Kidney (tissue), 14 donors: ENCODE measurements around the gene TRPM1. TPM values are rescaled to one million over a fixed set of nuclear protein-coding genes. Genes with fewer than 3 reads are reported as not detected.

Experiments
- DNase-seq, 5 donors: peaks; one replicate each; pipeline ENCODE4 v3.0.0-alpha.2; 2013 to 2020
- FAIRE-seq: peaks from 2 replicates; lab custom pipeline; 2012; peaks lifted over from hg19 to GRCh38; lab: Jason Lieb, UNC
- H3K27ac ChIP-seq, 2 donors: one replicate each; pipeline ENCODE4 v1.7.0; 2013; ENCODE audit warnings: low read depth in 2 of 2, low read length in 2 of 2, inconsistent platforms in 1 of 2
- H3K27me3 ChIP-seq: one replicate; pipeline ENCODE4 v1.7.1; 2013; ENCODE audit warnings: low read length, inconsistent platforms; ENCODE audit not compliant: control insufficient read depth, insufficient read depth
- H3K36me3 ChIP-seq, 3 donors: one replicate each; pipeline versions ENCODE4 v1.7.0 to v1.7.1; 2013; ENCODE audit warnings: low read length in 3 of 3, control low read depth in 1 of 3, inconsistent platforms in 1 of 3; ENCODE audit not compliant: insufficient read depth in 3 of 3, control insufficient read depth in 2 of 3
- H3K4me1 ChIP-seq, 3 donors: one replicate each; pipeline versions ENCODE4 v1.7.0 to v1.7.1; 2013; ENCODE audit warnings: low read length in 3 of 3, inconsistent platforms in 1 of 3, low read depth in 1 of 3; ENCODE audit not compliant: control insufficient read depth in 2 of 3, insufficient read depth in 2 of 3
- H3K4me3 ChIP-seq, 3 donors: one replicate each; pipeline versions ENCODE4 v1.7.0 to v1.8.1; 2013; ENCODE audit warnings: low read length in 3 of 3, control low read depth in 1 of 3, inconsistent platforms in 1 of 3
- H3K9ac ChIP-seq, 3 donors: one replicate each; pipeline versions ENCODE4 v1.7.0 to v1.7.1; 2013; ENCODE audit warnings: low read length in 3 of 3, control low read depth in 1 of 3, inconsistent platforms in 1 of 3
- H3K9me3 ChIP-seq, 3 donors: one replicate each; pipeline versions ENCODE4 v1.7.0 to v1.7.1; 2013; ENCODE audit warnings: low read length in 3 of 3, control low read depth in 1 of 3, inconsistent platforms in 1 of 3; ENCODE audit not compliant: control insufficient read depth in 2 of 3, insufficient read depth in 1 of 3
- intact Hi-C: fragments of 100-400 bp; cut with DNase I; formaldehyde crosslinking; loops from one replicate; pipeline ENCODE4 v1.11.1; 2022
- microRNA-seq: library from miRNA; unstranded; fragments of <30 nt; microRNA quantifications from one replicate; pipeline ENCODE4 v1.2.0, GENCODE V29; 2020
- polyA plus RNA-seq: library from polyadenylated mRNA; stranded (reverse); fragments of 350-450 nt; fragmentation: Illumina TruSeq; extraction: RNeasy Lipid Tissue Mini Kit (QIAGEN cat#74804); gene quantifications from one replicate; pipeline ENCODE4 v1.2.3, GENCODE V29; 2014; ENCODE audit warnings: low read depth, low replicate concordance; ENCODE audit not compliant: insufficient read depth
- total RNA-seq: library from RNA; stranded (reverse); fragmentation: NEBNext Ultra II Directional; extraction: Animal tissue kit (Norgen Biotek cat#: 25700); gene quantifications from one replicate; pipeline ENCODE4 v1.2.1, GENCODE V29; 2021
- TF ChIP-seq, protein P1 (sequence below): IDR thresholded peaks from 3 replicates; pipeline ENCODE4 v1.5.1; 2012; ENCODE audit warnings: mild to moderate bottlenecking, moderate library complexity, borderline replicate concordance; ENCODE audit not compliant: insufficient read depth; ENCODE audit errors: extremely low read depth
- donor health status: control.
- donor health status: control.
- donor health status: control.
- donor health status: control.
- donor health status: control.
- donor health status: DM: yes; HTN: yes; CAD: no.
- donor health status: Normal renal cell carcinoma (clear cell type).

Gene TRPM1
- total and polyA plus RNA-seq, 2 donors from 2014 or later = 1.3 TPM; not detected in 1

DNA sequence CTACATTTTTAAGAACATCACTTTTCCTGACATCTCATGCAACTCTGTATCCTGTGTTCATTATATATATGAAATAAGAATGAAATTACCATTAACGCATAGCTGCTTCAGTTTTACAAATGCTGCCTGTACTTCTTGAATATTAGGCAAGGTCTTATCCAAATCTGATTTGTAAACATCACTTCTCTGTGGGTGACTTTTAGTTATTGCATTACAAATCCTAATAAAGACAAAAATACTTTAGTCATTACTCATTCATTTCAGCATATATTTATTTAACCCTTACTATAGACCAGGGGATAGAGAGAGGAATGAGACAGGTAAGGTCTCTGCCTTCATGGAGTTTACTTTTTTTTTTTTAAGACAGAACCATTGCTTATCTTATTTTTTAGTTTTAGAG is 146.9 kb downstream of the TRPM1 start:
- no peak overlapping the region for H3K27ac ChIP-seq
- intact Hi-C loops = no loop called here
- no peaks in the 10 kb centered on the region for H3K4me1 ChIP-seq
- no peaks in the 10 kb centered on the region for H3K27me3 ChIP-seq
- FAIRE-seq = no peak
- H3K36me3 ChIP-seq = peaks cover 24 to 72% (median 41%) of the 10 kb centered on the region in 3 donors
- no peak overlapping the region for H3K9ac ChIP-seq
- H3K4me3 ChIP-seq = no peak overlapping the region
- TF ChIP-seq, protein P1, sequence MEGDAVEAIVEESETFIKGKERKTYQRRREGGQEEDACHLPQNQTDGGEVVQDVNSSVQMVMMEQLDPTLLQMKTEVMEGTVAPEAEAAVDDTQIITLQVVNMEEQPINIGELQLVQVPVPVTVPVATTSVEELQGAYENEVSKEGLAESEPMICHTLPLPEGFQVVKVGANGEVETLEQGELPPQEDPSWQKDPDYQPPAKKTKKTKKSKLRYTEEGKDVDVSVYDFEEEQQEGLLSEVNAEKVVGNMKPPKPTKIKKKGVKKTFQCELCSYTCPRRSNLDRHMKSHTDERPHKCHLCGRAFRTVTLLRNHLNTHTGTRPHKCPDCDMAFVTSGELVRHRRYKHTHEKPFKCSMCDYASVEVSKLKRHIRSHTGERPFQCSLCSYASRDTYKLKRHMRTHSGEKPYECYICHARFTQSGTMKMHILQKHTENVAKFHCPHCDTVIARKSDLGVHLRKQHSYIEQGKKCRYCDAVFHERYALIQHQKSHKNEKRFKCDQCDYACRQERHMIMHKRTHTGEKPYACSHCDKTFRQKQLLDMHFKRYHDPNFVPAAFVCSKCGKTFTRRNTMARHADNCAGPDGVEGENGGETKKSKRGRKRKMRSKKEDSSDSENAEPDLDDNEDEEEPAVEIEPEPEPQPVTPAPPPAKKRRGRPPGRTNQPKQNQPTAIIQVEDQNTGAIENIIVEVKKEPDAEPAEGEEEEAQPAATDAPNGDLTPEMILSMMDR = no peak
- DNase-seq = no peak
- no peaks in the 10 kb centered on the region for H3K9me3 ChIP-seq

DNA sequence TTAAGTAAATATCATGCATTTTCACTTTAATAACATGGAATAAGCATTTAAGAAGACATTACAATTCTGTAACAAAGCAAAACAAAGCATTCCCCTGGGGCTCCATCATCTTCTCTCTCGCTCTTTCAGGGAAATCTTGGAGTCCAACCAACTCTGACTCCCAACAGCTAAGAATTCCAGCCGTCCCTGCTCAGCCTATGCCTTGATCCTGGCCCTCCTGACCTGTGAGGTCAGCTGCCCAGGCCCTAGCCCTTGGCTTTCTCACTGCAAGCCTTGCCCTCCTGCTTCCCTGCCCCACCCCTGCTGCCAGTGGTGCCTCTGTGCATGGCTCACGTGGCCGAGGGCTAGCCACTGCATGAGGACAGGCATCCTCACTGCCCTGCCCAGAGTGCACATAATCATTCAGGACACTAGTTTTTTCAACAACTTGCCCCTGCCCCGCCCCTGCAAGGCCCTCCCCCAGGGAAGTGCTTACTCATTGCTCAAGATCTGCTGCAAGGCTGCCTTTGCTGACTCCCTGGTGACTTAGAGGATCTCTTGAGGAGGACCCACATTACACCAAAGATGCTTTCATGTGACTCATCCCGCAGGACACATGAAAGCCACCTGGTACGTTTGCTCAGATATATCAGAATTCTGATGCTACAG is 147.7 kb downstream of the TRPM1 start:
- peaks cover 25 to 68% (median 43%) of the 10 kb centered on the region in 3 donors for H3K36me3 ChIP-seq
- H3K27ac ChIP-seq = no peak overlapping the region
- FAIRE-seq = no peak
- H3K27me3 ChIP-seq = no peaks in the 10 kb centered on the region
- H3K9ac ChIP-seq = no peak overlapping the region
- no peak overlapping the region for H3K4me3 ChIP-seq
- peak in 1 of 5 donors; percentile 76 for DNase-seq
- TF ChIP-seq, protein P1 = no peak
- H3K9me3 ChIP-seq = no peaks in the 10 kb centered on the region
- intact Hi-C loops = no loop called here
- H3K4me1 ChIP-seq = no peaks in the 10 kb centered on the region

DNA sequence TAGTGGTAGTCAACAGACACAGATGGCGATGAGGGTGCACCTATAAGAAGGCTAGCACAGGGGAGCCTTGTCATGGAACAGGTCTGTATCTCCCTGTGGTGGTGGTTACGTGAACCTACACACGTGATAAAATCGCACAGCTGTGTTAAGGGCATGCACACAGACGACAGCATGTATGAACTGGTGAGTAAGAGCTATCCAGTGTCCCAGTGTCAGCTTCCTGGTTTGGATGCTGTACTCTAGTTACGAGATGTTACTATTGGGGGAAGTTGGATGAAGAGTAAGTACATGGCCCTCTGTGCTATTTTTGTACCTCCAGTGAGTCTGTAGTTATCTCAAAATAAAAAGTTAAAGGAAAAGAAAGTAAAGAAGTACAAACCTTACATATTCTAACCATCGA is 148.3 kb downstream of the TRPM1 start:
- intact Hi-C loops = no loop called here
- no peak overlapping the region for H3K27ac ChIP-seq
- H3K9me3 ChIP-seq = no peaks in the 10 kb centered on the region
- FAIRE-seq (no peak), DNase-seq (no peak)
- TF ChIP-seq, protein P1 = no peak
- H3K27me3 ChIP-seq = no peaks in the 10 kb centered on the region
- no peaks in the 10 kb centered on the region for H3K4me1 ChIP-seq
- peaks cover 27 to 68% (median 43%) of the 10 kb centered on the region in 3 donors for H3K36me3 ChIP-seq
- H3K9ac ChIP-seq = no peak overlapping the region
- H3K4me3 ChIP-seq = no peak overlapping the region

Small RNA genes lying within 50 kb of the gene (microRNA-seq; reads per million reads assigned to microRNA genes)
- gene MIR211 = not detected

Other genes with a start within 250 kb of the TRPM1 start
- gene FAN1, start 197.8 kb downstream of the TRPM1 start, total RNA-seq = 23.7 TPM
- 11.4 TPM for gene FAN1, start 197.8 kb downstream of the TRPM1 start, polyA plus RNA-seq
- gene MTMR10, start 110.1 kb downstream of the TRPM1 start, total RNA-seq = 70.4 TPM
- 26.2 TPM for gene MTMR10, start 110.1 kb downstream of the TRPM1 start, polyA plus RNA-seq
- 123 TPM for gene KLF13, start 225.1 kb upstream of the TRPM1 start, total RNA-seq
- gene KLF13, start 225.1 kb upstream of the TRPM1 start, polyA plus RNA-seq = 55.5 TPM